ENCODE measurements around the gene HMMR.
"Not testable (repeated sequence)": the region's sequence is repeated elsewhere in the genome, so short reads cannot be mapped to it uniquely, and the experiment has no call there.

HMMR gene

GRCh38 chr5:163460562-163461171, at the start of gene HMMR:
TSS of gene HMMR (plus strand) at chr5:163460632. CDS start at chr5:163460693, 61 bp downstream.
- DNase-seq (ENCODE audit: low spot score): no peak

GRCh38 chr5:163415673-163416072, 44.8 kb upstream of the HMMR start:
- not testable (repeated sequence) for DNase-seq (ENCODE audit: low spot score)

- no peak for DNase-seq (ENCODE audit: low spot score)
These were observed 35.6 kb upstream of the HMMR start for GRCh38 chr5:163424836-163425235.

- DNase-seq (ENCODE audit: low spot score): not testable (repeated sequence)
These were observed 34.3 kb upstream of the HMMR start for GRCh38 chr5:163426128-163426527.

- no peak for DNase-seq (ENCODE audit: low spot score)
These were observed 27.9 kb upstream of the HMMR start for GRCh38 chr5:163432544-163432943.

- no peak for DNase-seq (ENCODE audit: low spot score)
These were observed 27.2 kb upstream of the HMMR start for GRCh38 chr5:163433271-163433670.

GRCh38 chr5:163434401-163434866, 26.0 kb upstream of the HMMR start:
- no peak for DNase-seq (ENCODE audit: low spot score)

GRCh38 chr5:163436515-163436914, 23.9 kb upstream of the HMMR start:
- no peak for DNase-seq (ENCODE audit: low spot score)

- DNase-seq (ENCODE audit: low spot score): no peak
These were observed 23.5 kb upstream of the HMMR start for GRCh38 chr5:163437011-163437308.

- DNase-seq (ENCODE audit: low spot score): peak; percentile 98
These were observed 22.9 kb upstream of the HMMR start, which contains the start of gene CCNG1 for GRCh38 chr5:163437309-163438182. TSS of gene CCNG1 (plus strand) at chr5:163437595. CDS start at chr5:163439257, 1,662 bp downstream.

- DNase-seq (ENCODE audit: low spot score): no peak
These were observed 21.4 kb upstream of the HMMR start for GRCh38 chr5:163439092-163439425.

GRCh38 chr5:163440954-163441353, 19.5 kb upstream of the HMMR start:
- DNase-seq (ENCODE audit: low spot score): no peak

- DNase-seq (ENCODE audit: low spot score): no peak
These were observed 15.9 kb upstream of the HMMR start for GRCh38 chr5:163444526-163444925.

- DNase-seq (ENCODE audit: low spot score): no peak
These were observed 15.1 kb upstream of the HMMR start for GRCh38 chr5:163445345-163445744.

GRCh38 chr5:163447191-163447590, 13.2 kb upstream of the HMMR start:
- no peak for DNase-seq (ENCODE audit: low spot score)

- no peak for DNase-seq (ENCODE audit: low spot score)
These were observed 12.6 kb upstream of the HMMR start for GRCh38 chr5:163447875-163448274.

- no peak for DNase-seq (ENCODE audit: low spot score)
These were observed 11.9 kb upstream of the HMMR start for GRCh38 chr5:163448491-163448890.

GRCh38 chr5:163451489-163451888, 8.9 kb upstream of the HMMR start:
- no peak for DNase-seq (ENCODE audit: low spot score)

- peak; percentile 12 for DNase-seq (ENCODE audit: low spot score)
These were observed 6.7 kb upstream of the HMMR start for GRCh38 chr5:163453705-163454104.

GRCh38 chr5:163455406-163455805, 5.0 kb upstream of the HMMR start:
- not testable (repeated sequence) for DNase-seq (ENCODE audit: low spot score)

GRCh38 chr5:163456029-163456589, 4.3 kb upstream of the HMMR start:
- DNase-seq (ENCODE audit: low spot score): no peak

GRCh38 chr5:163456840-163457239, 3.6 kb upstream of the HMMR start:
- DNase-seq (ENCODE audit: low spot score): no peak

- DNase-seq (ENCODE audit: low spot score): no peak
These were observed 1.6 kb upstream of the HMMR start for GRCh38 chr5:163458778-163459385.

Data from AG20443 (cell line).